GM19463 (cell line): Measurements from ENCODE around the gene C20orf204.

Experiments
- ATAC-seq: cut with Tn5 transposase; IDR thresholded peaks from one replicate; pipeline ENCODE4 v1.9.1; 2021; ENCODE audit warnings: mild to moderate bottlenecking, moderate library complexity; ENCODE audit not compliant: unreplicated experiment

The C20orf204 gene

GRCh38 chr20:64055396-64055892 lies 19.5 kb downstream of the C20orf204 start:
- no peak for ATAC-seq

DNA sequence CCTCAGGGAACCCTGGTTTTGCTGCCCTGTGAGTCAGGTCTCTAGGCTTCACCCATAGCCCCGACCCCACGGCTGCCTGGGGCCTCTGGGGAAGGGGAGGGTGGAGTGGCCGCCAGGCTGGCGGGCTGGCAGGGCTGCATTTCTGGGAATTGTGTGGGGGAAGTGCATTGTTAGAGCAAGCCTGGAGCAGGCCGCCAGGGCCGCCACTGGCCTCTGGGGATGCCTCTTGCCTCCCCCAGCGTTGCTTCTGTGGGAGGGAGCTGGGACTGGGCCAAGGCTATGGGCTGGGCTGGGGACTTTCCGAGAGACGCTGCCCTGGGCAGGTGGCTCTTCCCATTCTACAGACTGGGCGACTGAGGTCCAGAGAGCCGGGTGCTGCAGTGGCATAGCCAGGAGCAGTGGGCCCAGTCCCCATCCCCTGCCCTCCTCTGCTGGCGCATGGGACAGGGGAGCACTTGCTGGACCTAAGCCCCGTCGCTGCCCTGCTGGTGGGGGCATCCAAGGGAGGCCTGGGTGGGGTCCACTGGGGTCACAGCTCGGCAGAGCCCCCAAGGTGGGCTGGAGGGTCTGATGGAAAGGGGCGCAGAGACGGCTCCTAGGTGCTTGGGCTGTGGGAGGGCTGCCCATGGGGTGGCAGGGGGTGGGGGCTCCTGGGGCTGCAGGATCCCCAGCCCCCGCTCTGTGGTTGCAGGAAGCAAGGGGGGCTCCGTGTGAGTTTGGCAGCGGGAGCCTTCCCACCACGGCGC lies 20.1 kb downstream of the C20orf204 start:
- ATAC-seq = no peak

DNA sequence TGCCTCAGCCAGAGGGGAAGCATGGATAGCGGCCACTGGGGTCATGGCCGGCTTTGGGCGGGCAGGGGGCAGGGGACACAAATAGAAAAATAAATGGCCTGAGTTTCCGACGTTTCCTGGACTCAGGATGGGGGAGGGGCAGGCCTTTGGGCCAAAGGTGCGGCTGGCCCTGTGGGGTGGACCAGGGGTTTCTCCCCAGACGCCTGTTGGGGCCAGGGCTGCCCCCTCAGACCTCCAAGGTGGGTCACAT lies 20.6 kb downstream of the C20orf204 start:
- ATAC-seq = no peak

DNA sequence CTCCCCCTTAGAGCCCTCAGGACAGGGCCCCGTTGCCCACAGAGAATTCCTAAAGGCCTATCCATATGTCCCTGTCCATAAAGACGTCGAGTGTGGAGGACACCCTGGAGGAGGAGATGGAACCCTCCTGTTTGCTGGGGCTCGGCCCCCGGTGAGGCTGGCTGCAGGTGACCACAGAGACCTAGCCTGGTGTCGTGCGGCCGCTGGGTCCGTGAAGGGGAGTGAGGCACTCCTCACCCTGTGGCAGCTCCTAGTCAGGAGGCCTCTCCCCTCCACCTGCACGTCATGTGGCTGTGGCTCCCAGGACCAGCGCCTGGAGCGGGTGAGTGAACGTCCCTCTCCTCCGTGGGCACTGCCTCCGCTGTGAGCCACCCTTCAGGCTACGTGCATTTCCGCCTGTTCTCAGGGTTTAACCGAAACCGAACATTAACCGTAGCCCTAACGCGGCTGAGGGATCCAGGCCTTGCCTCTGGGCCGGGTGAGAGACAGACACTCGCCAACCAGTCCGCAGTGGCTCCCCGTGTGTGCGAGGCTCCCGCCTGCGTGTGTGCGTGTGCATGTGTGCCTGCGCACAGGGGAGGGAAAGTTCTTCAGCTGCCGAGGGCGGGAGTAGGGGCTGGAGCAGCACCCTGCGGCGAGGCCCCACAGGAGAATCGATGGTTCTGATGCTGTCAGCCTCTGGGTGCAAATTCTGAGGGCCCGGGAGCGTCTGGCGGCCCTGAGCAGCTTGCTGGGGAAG lies 21.1 kb downstream of the C20orf204 start:
- peak; percentile 39 for ATAC-seq

DNA sequence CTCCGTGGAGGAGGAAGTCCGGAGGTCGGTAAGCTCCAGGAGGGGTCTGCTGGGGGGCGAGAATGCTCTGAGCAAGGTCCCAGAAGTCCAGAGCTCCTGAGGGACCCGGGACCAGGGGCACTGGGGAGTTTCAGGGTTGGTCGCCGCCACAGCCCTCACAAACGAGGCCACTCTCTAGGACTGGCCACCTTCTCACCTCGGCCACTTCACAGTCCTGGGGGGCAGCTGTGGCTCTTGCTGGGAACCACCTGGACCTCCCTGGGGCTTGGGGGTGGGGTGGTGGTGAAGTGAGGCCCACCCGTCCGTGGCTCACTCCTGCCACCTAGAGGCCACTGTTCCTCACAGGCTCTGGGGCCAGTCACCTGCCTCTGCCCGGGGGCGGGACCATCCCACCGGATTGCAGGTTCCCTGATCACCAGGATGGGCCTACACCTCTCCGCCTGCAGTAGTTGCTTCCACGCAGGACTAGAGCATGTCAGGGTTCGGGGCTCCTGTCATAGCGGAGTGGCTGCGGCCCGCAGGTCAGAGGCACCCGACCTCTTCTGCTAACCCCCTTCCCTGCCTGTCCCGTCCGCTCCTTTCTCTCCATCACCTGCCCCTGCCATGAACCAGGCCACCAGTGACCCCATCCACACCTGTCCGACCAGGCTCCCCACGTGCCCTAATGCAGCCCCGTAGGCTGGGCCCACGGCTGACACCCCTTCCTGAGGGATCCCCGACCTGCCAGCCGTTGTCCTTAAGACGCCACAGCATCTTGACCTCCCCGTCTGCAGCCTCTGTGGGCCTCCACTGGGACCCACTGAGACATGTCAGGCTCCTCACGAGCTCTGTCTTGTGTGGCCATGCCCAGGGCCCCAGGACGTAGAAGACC lies 21.9 kb downstream of the C20orf204 start:
- ATAC-seq = no peak

DNA sequence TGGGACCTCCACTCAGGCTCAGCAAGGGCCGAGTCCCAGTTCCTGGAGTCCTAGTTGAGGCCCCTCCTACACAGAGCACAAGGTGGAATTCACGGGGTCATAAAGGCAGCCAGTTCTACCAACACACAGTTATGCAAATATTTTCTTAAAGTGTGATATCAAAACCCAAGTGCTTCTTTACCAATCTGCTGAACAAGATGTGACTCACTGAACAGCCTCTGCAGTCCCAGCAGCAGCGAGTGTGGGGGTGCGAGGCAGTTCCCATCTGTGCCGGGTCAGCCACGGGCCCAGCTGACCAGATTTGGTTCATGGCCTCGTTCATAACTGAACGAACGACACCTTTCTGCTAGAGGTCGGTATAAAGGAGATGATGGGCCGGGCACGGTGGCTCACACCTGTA lies 22.6 kb downstream of the C20orf204 start:
- ATAC-seq = no peak

DNA sequence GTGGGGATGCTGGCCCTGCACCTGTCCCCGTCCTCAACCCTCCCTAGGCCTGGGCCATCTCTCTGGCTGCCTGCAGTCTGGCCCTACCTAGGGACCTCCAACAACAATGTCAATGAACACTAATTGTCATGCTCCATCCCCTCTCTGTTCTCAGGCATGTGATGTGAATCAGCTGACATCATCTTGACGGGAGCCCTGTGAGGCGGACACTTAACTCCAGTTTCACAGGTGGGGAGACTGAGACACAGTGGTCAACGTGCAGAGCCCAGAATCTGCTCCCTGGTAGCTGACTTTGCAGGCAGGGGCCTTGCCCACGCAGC lies 26.3 kb downstream of the C20orf204 start:
- ATAC-seq = no peak

DNA sequence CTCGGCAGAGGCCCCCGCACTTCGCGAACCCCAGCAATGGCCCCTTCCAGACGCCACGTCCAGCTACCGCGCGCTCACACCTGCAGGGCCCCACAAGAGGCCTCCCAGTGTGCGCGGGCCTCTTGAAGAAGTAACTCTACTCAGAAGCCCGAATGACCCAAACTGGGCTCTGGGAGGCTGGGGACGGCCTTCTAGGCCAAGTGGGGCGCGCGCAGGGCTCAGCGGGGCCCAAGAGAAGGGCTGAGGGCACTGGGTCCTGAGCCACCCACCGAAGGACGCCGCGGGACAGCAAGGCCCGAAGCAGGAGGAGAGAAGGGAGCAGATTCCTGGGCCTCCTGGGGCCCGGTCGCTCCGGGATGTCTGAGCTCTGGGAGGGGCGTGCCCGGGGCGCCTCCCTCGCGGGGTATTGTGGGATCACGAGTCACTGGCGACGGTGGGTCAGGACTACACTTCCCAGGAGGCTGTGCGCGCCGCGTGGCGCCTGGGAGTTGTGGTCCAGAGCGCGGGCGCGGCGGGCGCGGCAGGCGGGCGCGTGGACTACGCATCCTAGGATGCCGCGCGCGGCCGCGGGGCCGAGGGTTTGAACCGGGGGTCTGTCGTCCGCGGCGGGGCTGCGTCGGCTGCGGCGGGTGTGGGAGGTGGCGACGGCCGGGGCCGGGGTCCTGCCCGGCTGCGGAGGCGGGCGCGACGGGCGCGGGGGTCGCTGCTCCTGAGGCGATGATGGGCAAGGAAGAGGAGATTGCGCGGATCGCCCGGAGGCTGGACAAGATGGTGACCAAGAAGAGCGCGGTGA lies 26.8 kb downstream of the C20orf204 start, which contains the start of gene TCEA2:
Gene TCEA2 (plus strand): TSS at position 603 of the 793 bp plus-strand sequence. CDS start 115 bp downstream, at position 718.
- ATAC-seq = peak; percentile 76

DNA sequence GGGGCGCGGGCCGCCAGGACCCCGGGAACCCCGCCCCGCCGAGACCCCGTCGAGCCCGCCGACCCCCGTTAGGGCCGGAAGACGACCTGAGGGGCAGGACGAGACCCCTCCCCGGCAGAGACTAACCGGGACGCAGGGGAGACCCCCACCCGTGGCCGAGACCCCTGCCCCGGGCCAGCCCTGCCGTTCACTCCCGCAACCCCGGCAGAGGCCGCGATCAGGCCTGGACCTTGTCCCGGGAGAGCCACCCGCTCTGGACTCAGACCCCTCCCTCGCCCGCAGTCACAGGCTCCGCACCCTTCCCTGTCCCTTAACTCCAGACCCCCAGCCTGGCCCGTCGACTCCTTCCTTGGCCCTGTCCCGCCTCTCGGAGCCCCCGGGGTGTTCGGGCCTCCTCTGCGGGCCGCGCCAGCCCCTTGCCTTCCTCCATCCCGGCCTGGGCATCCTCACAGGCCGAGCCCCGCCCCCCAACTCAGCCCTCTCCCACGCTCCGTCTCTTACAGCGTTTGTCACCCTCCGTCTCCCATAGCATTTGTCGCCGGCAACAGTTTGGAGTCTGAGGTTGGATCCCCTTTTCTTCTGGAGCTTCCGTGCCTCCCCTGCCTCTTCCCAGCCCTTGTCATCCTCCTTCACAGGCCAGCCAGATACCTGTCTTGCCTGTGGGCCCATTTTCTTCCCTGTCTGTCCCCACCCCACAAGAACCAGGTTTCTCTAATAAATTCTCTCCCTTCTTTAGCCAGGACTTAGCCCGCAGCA lies 27.6 kb downstream of the C20orf204 start:
- ATAC-seq = no peak

DNA sequence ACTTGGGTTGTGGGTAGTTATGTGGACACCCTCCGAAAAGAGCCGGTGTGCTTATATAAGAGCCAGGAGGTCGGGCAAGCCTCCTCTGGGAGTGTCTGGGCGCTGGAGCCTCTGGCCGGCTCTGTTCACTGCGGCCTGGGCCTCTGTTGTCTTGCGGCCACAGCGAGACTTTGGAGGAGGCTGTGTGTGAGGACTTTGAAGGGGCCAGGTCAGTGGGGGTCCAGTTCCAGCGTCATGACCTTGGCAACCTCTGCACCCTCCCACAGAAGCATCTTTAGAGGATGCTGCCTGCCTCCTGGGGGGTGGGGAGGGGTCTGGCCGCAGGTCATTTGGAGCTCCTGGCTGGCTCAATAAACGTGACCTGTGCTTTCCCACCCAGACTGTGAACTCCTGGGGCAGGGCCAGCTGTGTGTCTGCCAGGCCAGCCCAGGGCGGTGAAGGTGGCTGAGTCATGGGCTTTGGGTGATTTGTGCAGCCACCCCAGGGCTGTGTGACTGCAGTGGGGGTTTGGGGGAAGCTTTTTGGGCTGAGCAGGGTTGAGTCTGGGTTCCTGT lies 28.2 kb downstream of the C20orf204 start:
- no peak for ATAC-seq

- no peak for ATAC-seq
Measured at GRCh38 chr20:64065062-64065973, 29.3 kb downstream of the C20orf204 start.

GRCh38 chr20:64065974-64066343 lies 30.0 kb downstream of the C20orf204 start:
- ATAC-seq = peak; percentile 47

DNA sequence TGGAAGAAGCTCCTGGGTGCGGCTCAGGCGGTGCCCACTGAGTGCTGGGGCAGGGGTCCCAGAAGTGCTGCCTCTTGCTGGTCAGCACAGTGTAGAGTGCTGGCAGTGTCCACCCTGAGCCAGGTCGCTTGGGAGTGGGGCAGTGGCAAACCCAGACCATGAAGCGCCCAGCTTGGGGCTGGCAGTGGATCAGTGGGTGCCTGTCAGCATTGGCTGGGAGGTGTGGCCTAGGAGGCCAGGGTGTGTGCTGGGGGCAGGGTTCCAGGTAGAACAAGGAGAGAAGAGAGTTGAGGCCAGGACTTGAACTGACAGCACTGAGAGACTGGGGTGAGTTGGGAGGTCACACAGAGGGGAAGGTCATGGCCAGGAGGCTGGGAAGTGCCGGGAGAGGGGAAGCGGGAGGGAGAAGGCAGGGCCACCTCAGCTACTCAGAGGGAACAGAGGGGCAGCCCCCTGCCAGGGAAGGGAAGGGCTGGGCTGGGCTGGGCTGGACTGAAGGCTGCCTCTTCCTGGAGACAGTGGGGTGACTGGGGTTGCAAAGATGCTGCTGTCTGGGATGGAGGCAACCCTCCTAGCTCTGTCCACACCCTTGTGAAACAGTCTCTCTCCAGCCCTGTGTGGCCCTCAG lies 31.1 kb downstream of the C20orf204 start:
- no peak for ATAC-seq

GRCh38 chr20:64067733-64068307 lies 31.8 kb downstream of the C20orf204 start:
- ATAC-seq = no peak

DNA sequence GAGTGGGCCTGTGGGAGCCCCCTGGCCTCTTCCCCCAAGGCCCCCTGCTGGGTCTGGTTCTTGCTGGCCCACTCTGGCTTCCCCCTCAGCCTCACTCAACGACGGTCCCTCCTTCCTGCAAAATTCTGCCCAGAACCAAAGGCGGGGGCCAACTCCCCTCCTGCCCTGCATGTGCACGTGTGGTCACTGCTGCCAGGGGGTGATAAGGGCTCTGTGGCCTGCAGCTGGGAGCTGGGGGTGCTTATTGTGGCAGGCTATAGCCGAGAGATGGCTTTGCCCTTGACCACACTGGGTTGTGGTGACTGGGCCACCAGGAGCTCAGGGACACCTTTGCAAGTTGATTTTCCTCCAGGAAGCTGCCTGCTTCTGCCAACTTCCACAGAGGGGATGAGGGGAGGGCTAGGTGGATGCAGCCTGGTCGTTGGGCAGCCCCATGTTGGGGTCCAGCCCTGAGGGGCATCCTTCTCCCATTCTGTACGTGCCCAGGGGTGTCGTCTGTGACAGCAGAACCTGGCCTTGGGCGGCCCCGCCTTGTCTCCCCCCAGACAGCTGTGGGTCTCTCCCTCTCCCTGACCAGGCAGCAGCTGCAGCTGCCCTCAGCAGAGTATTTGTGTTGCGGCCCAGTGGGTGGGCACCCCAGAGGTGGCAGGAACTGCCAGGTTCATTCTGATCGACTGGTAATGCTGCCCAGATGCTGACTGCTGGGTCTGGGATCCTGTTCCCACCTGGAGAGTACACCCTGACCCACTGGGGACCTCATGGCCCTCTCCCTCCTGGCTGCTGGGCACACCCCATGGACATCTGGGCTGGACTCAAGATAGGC lies 32.6 kb downstream of the C20orf204 start:
- no peak for ATAC-seq

- no peak for ATAC-seq
Measured at GRCh38 chr20:64069209-64069613, 33.2 kb downstream of the C20orf204 start.

GRCh38 chr20:64069614-64070243 lies 33.7 kb downstream of the C20orf204 start:
- no peak for ATAC-seq
